Glutamatergic neuron (in vitro differentiated cells): Measurements from ENCODE around the gene THSD4. TPM values are rescaled to one million over a fixed set of nuclear protein-coding genes. Genes with fewer than 3 reads are reported as not detected.

Experiments used
- DNase-seq: peaks from one replicate; pipeline ENCODE4 v3.0.0; 2022
- H3K27ac Mint-ChIP-seq: one replicate; pipeline ENCODE4 v1.8.0; 2020; ENCODE audit warnings: mild to moderate bottlenecking, mixed read lengths, inconsistent platforms; ENCODE audit not compliant: unreplicated experiment
- H3K27me3 Mint-ChIP-seq: one replicate; pipeline ENCODE4 v1.8.0; 2020; ENCODE audit warnings: mild to moderate bottlenecking, moderate library complexity, mixed read lengths, inconsistent platforms; ENCODE audit not compliant: unreplicated experiment
- H3K36me3 Mint-ChIP-seq: one replicate; pipeline ENCODE4 v1.8.0; 2020; ENCODE audit warnings: mild to moderate bottlenecking, mixed read lengths, inconsistent platforms; ENCODE audit not compliant: unreplicated experiment
- H3K4me1 Mint-ChIP-seq: one replicate; pipeline ENCODE4 v1.8.0; 2020; ENCODE audit warnings: mild to moderate bottlenecking, low read depth, mixed read lengths, inconsistent platforms; ENCODE audit not compliant: unreplicated experiment
- H3K4me3 Mint-ChIP-seq: one replicate; pipeline ENCODE4 v1.8.0; 2020; ENCODE audit warnings: mild to moderate bottlenecking, mixed read lengths, inconsistent platforms; ENCODE audit not compliant: unreplicated experiment
- H3K9me3 Mint-ChIP-seq: one replicate; pipeline ENCODE4 v1.8.0; 2020; ENCODE audit warnings: mild to moderate bottlenecking, moderate library complexity, mixed read lengths, inconsistent platforms; ENCODE audit not compliant: unreplicated experiment
- total RNA-seq: library from RNA; stranded (reverse); fragmentation: NEBNext Ultra II Directional; extraction: Animal tissue kit (Norgen Biotek cat#: 25700); gene quantifications from one replicate; pipeline ENCODE4 v1.2.1, GENCODE V29; 2021; ENCODE audit not compliant: unreplicated experiment
- TF ChIP-seq, protein P1 (sequence below): fragments of 200-600 bp; sonication (generic); IDR thresholded peaks from one replicate; pipeline ENCODE4 v1.5.0; 2021; ENCODE audit not compliant: partially characterized antibody, unreplicated experiment

The THSD4 gene
- total RNA-seq, 1 donor from 2014 or later, result 12.3 TPM

DNA sequence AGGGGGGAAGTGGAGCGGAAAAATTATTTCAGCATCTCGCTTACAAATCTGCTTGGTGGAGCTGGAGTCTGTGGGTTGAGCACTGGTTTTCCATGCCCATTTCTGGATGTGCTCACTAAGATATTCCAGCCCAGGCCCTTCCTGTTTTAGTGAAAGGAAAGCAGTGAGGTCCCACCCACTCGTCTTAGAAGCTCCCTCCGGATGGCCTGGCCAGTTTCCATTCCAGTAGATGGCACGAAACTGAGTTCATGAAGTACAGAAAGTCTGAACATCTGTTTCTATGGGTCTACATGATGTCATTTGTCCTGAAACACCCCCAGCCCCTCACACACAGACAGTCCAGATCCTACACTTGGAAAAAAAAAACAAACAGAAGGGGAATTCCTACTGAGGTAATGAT lies 31.9 kb upstream of the THSD4 start:
- Mint-ChIP-seq H3K27ac (no peak overlapping the region), H3K4me1 (no peaks in the 10 kb centered on the region), H3K27me3 (no peaks in the 10 kb centered on the region), H3K9me3 (no peaks in the 10 kb centered on the region), H3K4me3 (no peak overlapping the region), H3K36me3 (no peaks in the 10 kb centered on the region)
- TF ChIP-seq, protein P1, sequence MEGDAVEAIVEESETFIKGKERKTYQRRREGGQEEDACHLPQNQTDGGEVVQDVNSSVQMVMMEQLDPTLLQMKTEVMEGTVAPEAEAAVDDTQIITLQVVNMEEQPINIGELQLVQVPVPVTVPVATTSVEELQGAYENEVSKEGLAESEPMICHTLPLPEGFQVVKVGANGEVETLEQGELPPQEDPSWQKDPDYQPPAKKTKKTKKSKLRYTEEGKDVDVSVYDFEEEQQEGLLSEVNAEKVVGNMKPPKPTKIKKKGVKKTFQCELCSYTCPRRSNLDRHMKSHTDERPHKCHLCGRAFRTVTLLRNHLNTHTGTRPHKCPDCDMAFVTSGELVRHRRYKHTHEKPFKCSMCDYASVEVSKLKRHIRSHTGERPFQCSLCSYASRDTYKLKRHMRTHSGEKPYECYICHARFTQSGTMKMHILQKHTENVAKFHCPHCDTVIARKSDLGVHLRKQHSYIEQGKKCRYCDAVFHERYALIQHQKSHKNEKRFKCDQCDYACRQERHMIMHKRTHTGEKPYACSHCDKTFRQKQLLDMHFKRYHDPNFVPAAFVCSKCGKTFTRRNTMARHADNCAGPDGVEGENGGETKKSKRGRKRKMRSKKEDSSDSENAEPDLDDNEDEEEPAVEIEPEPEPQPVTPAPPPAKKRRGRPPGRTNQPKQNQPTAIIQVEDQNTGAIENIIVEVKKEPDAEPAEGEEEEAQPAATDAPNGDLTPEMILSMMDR, result no peak
- no peak for DNase-seq

DNA sequence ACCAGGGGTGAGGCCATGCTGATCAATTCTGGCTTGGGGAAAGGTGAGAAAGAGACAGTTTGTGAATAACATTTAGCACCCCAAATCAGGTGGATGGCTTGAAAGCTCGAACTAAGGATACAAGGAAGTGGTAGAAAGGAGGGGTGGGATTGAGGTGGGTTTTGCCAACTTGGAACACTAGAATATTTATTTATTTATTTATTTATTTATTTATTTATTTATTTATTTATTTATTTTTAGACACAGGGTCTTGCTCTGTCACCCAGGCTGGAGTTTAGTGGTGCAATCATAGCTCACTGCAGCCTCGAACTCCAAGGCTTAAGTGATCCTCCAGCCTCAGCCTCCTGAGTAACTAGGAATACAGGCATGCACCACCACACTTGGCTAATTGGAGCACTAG lies 31.0 kb upstream of the THSD4 start:
- H3K36me3 Mint-ChIP-seq, result peaks cover 6% of the 10 kb centered on the region

DNA sequence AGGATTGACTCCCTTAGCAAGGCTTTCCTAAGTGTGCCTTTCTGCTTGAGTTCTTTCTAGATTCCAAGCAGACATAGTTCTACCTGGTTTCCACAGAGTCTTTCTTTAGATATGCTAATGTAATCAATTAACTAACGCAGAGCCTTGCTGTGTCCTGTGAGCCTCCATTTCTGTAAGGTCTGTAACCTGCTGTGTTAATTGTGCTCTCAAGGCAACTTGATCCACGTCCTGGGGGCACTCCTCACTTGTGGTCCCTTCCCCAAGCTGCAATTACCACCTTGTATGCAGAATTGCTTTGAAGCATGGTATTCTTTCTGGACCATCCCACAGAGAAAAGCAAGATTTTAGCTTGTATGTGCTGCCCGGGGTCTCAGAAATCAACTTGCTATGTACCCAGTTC lies 29.5 kb upstream of the THSD4 start:
- no peaks in the 10 kb centered on the region for H3K9me3 Mint-ChIP-seq
- no peak overlapping the region for H3K4me3 Mint-ChIP-seq
- no peak for DNase-seq
- TF ChIP-seq, protein P1, result no peak
- peaks cover 6% of the 10 kb centered on the region for H3K36me3 Mint-ChIP-seq
- H3K4me1 Mint-ChIP-seq, result no peaks in the 10 kb centered on the region
- no peak overlapping the region for H3K27ac Mint-ChIP-seq
- H3K27me3 Mint-ChIP-seq, result no peaks in the 10 kb centered on the region

More for the DNA sequence above, 31.0 kb upstream of the THSD4 start:
- TF ChIP-seq, protein P1, result no peak
- Mint-ChIP-seq H3K4me3 (no peak overlapping the region), H3K27me3 (no peaks in the 10 kb centered on the region), H3K27ac (no peak overlapping the region), H3K9me3 (no peaks in the 10 kb centered on the region), H3K4me1 (no peaks in the 10 kb centered on the region)
- no peak for DNase-seq

DNA sequence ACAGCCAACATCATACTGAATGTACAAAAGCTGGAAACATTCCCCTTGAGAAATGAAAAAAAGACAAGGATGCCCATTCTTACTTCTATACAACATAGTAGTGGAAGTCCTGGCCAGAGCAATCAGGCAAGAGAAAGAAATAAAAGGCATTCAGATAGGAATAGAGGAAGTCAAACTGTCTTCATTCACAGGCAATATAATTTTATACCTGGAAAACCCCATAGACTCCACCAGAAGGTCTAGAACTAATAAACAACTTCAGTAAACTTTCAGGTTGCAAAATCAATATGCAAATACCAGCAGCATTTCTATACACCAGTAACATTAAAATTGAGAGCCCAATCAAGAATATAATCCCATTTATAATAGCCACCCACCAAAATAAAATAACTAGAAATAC lies 27.1 kb upstream of the THSD4 start:
- TF ChIP-seq, protein P1, result no peak
- no peak overlapping the region for H3K27ac Mint-ChIP-seq
- no peak overlapping the region for H3K4me3 Mint-ChIP-seq
- no peak for DNase-seq
- peaks cover 6% of the 10 kb centered on the region for H3K36me3 Mint-ChIP-seq
- H3K27me3 Mint-ChIP-seq, result no peaks in the 10 kb centered on the region
- H3K9me3 Mint-ChIP-seq, result no peaks in the 10 kb centered on the region
- no peaks in the 10 kb centered on the region for H3K4me1 Mint-ChIP-seq

DNA sequence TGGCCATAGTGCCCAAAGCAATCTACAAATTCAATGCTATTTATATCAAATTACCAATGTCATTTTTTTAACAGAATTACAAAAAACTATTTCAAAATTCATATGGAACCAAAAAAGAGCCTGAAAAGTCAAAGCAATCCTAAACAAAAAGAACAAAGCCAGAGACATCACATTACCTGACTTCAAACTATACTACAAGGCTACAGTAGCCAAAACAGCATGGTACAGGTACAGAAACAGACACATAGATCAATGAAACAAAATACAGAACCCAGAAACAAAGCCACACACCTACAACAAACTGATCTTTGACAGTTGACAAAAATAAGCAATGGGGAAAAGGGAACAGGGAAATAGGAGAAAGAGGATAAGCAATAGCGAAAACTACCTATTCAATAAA lies 26.6 kb upstream of the THSD4 start:
- DNase-seq, result no peak
- no peaks in the 10 kb centered on the region for H3K9me3 Mint-ChIP-seq
- H3K27ac Mint-ChIP-seq, result no peak overlapping the region
- TF ChIP-seq, protein P1, result no peak
- no peak overlapping the region for H3K4me3 Mint-ChIP-seq
- no peaks in the 10 kb centered on the region for H3K27me3 Mint-ChIP-seq
- peaks cover 6% of the 10 kb centered on the region for H3K36me3 Mint-ChIP-seq
- H3K4me1 Mint-ChIP-seq, result no peaks in the 10 kb centered on the region
